Muscle of arm (tissue), 12 donors: ENCODE data around the gene FAM117B. TPM values are rescaled to one million over a fixed set of nuclear protein-coding genes. Genes with fewer than 3 reads are reported as not detected.
"Not testable (repeated sequence)": the region's sequence is repeated elsewhere in the genome, so short reads cannot be mapped to it uniquely, and the experiment has no call there.

Experiments
- DNase-seq: peaks from one replicate; pipeline ENCODE4 v3.0.0-alpha.2; 2013
- polyA plus RNA-seq, 12 donors: library from polyadenylated mRNA; unstranded; fragments of 120-200 nt; gene quantifications; one replicate each; pipeline ENCODE4 v1.2.1, GENCODE V29; 2013; ENCODE audit not compliant: insufficient read length in 12 of 12

The FAM117B gene
- polyA plus RNA-seq, 12 donors = 3.1 to 6.5 (median 3.9) TPM; not detected in 1

DNA sequence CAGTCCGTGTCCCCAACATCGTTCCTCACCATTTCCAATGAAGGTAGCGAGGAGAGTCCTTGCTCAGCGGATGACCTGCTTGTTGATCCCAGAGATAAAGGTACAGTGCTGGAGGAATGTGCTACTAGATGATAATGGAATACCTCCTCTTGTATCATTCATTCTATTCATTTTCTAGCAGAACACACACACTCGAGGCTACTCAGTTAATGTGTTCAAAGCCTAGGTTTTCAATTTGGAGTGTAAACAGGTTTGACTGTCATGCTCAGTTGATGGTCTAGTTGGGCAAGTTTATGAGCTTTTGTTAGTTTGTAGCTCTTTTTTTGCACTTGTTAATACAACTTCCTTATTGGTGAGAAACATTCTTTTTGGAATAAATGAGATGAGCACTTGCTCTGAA is 122.6 kb downstream of the FAM117B start:
- no peak for DNase-seq

DNA sequence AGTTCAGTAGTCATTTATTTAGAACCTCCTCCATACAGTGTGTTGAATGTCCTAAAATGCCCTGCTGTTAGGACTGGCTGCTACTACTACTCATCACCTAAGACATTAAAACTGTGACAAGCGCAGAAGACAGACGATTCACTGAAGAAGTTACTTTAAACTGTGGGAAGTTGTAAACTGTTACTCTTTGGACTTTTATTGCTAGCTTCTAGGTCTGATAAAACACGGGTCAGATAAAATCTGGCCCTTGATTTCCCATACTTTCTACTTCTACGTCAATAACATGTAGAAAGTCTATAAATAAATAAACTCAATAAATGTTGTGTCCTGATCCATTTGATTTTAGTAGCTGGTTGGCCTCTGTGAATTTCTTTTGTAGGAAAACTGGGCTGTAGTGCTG is 123.4 kb downstream of the FAM117B start:
- no peak for DNase-seq

DNA sequence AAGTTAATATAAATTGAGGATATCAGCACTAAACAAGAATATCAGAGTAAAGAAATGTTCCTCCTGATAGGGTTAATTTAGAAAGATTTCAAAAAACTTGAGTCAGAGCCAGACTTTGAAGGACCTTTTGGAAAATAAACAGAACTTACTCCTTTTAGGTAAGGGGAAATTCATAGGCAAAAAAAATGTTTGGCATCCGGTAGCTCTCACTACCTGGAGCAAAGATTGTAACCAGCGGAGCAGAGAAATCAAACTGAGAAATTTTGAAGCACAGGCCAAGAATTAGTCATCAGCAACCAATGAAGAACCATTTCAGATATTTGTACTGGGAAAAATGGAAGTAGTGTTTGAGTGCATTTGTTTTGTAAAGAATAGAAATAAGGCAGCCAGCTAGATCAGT is 123.8 kb downstream of the FAM117B start:
- no peak for DNase-seq

DNA sequence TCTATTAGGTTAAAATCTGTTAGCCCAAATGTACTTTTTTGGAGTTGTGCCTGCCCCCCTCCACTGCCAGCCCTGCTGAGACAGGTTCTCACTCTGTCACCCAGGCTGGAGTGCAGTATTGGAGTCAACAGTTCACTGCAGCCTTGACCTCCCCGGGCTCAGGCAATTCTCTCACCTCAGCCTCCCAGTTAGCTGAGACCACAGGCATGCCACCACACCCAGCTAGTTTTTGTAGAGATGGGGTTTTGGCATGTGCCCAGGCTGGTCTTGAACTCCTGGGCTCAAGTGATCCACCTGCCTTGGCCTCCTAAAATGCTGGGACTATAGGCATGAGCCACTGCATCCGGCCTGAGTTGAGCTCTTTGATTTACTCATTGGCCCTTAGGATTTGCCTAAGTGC is 126.1 kb downstream of the FAM117B start:
- DNase-seq = no peak

- DNase-seq = no peak
Observed at GRCh38 chr2:202762556-202762955, 127.8 kb downstream of the FAM117B start.

GRCh38 chr2:202763916-202764315 is 129.1 kb downstream of the FAM117B start:
- DNase-seq = no peak

GRCh38 chr2:202764991-202765390 is 130.2 kb downstream of the FAM117B start:
- no peak for DNase-seq

DNA sequence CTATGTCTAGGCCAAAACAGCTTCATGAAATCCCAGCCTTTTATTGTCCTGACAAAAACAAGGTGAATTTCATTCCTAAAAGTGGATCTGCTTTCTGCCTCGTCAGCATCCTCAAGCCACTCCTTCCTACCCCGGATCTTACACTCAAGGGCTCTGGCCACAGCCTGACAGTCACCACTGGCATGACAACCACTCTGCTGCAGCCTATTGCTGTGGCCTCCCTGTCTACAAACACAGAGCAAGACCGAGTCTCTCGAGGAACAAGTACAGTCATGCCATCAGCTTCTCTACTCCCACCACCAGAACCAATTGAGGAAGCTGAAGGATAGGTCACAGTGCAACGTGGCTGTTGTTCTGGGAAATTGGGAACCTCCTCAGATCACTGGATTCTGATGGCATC is 130.7 kb downstream of the FAM117B start:
- no peak for DNase-seq

GRCh38 chr2:202768273-202768672 is 133.5 kb downstream of the FAM117B start:
- DNase-seq = no peak

DNA sequence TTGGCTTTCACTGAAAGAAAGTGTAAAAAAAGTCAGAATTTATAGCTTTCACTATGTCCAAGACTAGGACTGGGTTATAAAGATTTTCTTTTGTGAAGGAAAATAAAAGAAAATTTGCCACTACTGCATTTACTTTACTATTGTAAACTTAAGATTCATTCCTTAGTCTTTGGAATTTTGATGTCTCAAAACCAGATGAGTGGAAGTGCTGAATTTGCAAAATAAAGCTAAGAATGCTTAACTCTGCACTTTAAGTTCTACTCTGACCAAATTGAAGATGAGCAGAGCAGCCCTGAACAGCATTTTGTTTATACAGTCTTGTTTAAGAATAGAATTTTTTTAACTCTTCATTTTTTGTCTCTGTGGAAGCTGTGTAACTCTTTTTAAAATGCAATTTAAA is 134.4 kb downstream of the FAM117B start:
- no peak for DNase-seq

- DNase-seq = no peak
Observed at GRCh38 chr2:202771336-202771735, 136.6 kb downstream of the FAM117B start.

DNA sequence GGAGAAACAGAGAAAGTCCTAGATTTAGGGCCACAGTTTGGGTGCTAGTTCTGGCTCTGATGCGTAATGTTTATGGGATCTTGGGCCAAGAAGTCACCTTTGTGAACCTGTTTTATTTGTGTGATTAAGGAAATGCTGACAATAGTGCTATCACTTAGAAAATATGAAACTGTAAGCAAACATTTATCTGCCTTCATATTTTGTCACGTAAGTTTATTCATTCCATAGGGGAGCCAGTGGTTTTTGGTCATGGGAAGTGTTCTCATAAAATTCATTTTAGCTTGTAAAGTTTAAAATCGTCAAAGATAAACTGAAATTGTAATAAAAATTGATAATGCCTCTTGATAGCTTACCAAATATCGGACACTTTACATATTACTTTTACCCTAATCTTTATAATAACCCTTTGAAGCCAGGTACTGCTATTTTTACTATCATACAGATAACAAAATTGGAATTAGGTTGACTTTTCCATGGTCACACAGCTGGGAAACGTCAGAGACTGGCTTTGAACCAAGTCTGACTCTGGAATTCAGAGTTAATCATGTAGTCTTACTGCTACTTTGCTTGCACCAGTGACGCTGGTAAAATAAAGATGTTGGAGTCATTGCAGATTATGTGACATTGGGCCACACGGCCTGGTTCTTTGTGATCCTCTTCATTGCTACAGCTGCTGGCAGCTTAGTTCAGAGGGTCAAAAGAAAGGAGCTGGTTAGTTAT is 137.1 kb downstream of the FAM117B start:
- DNase-seq = no peak

- DNase-seq = no peak
Observed at GRCh38 chr2:202773301-202773973, 138.7 kb downstream of the FAM117B start.

- no peak for DNase-seq
Observed at GRCh38 chr2:202774104-202774503, 139.3 kb downstream of the FAM117B start.

DNA sequence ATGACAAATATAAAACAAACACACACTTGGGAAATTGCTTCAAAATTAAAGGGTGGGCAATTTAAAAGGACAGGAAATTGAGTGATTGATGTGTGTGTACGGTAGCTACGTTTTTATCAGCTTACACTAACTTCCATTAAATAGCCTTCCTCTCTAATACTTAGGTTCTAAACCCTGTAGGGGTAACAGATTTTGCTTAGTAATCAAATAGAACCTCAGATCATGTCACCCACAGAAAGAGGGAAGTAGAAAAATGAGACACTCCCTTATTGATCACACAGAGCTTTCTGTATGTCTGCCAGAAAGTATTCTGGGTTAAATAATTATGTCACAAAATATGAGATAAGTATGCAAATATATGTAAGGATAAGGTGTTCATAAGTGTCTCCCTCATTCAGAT is 143.4 kb downstream of the FAM117B start:
- DNase-seq = no peak

- DNase-seq = no peak
Observed at GRCh38 chr2:202780514-202781021, 145.8 kb downstream of the FAM117B start.

DNA sequence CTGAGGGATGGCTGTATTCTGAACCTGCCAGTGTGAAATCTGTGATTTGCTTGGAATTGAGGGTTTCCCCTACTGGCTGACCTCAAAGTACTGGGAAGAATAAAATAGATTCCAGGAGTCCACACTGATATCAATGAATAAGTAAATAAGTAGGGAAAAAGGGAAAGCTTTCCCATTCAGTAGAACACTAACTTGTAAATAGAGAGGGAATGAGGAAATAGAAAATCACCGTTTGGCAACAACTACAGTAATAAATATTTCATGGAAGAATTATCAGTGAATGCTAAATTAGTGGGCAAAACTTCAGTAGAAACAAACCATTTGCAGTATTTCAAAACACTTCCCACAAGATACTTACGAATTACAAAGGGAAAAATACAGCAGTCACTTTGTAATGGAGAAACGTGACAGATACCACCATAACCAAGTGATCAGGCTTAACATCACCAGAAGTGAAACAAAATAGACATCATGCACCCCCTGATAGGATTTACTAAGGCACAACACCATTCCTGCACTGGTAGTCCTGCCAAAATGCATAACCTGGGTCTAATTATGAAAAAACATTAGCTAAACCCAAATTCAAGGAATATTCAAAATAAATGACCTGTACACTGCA is 148.3 kb downstream of the FAM117B start:
- DNase-seq = no peak

DNA sequence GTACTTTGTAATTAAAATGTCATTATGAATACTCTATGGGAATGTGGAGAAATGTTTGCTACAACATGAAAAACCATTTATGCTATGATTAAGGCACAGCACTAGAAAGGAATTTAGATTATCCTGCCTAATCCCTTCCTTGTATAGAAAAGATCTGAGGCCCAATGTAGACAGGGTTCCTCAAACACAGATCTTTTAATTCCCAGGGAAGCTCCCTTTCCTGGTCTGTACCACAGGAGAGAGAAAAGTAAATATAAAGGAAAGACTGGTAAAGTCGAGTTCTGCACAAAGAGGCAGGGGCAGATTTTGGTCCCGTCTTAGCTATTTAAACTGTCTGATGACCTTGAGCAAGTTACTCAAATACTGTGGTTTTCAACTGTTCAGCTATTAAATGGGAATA is 152.1 kb downstream of the FAM117B start:
- no peak for DNase-seq

DNA sequence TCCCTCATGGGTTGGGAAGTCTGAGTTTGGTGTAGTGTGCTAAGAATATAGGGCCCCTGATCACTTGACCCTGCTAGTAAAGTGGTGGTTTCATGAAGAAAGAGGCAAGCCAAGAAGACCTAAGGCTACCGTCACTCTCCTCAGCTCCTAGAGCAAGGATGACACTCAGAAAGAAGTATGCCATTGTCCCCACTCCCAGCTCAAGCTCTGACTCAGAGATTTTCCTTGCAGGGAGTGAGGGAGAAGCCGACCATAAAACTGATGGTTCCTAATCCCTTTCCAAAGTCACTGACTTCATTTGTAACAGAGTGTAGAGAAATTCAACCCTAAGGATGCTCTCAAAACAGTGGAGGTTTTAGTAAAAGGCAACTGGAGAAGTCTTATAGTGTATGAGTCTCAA is 155.9 kb downstream of the FAM117B start:
- no peak for DNase-seq

DNA sequence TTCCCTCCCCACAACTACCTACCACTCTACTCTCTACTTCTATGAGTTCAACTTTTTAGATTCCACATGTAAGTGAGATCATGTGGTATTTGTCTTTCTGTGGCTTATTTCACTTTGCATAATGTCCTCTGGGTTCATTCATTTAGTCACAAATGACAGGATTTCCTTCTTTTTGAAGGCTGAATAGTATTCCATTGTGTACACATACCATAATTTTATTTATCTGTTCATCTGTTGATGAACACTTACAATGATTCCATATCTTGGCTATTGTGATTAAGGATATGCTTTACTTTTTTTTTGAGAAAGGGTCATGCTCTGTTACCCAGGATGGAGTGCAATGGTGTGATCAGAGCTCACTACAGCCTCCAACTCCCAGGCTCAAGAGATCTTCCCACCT is 163.2 kb downstream of the FAM117B start:
- no peak for DNase-seq

GRCh38 chr2:202805911-202806310 is 171.1 kb downstream of the FAM117B start:
- not testable (repeated sequence) for DNase-seq

DNA sequence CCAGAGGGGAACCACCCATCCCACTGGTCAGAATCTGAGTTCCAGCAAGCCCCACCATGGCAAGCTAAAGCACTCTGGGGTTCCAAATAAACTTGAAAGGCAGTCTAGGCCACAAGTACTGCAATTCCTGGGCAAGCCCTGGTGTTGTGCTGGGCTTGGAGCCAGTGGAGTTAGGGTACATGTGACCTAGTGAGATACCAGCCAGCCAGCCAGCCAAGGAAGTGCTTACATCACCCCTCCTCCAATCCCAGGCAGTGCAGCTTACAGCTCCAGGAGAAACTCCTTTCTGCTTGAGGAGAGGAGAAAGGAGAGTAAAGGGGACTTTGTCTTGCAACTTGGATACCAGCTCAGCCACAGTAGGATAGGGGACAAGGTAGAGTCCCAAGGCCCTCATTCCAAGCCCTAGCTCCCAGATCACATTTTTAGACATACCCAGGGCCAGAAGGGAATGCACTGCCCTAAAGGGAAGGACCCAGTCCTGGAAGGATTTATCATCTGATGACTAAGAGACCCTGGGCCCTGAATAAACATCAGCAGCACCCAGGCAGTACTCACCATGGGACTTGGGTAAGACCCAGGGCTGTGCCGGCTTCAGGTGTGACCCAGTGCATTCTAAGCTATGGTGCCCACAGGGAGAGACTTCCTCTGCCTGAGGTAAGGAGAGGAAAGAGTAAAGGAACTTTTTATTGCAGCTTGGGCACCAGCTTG is 172.8 kb downstream of the FAM117B start:
- not testable (repeated sequence) for DNase-seq
